HepG2 (cell line): ENCODE results near the gene PTK7. TPM values are rescaled to one million over a fixed set of nuclear protein-coding genes. Genes with fewer than 3 reads are reported as not detected.

ENCODE experiments used
- ATAC-seq: fragments of 200-7000 bp; cut with Tn5 transposase; 3 replicates; pipeline ENCODE4 v1.9.1; 2020; ENCODE audit warnings: mild to moderate bottlenecking, moderate library complexity
- BruUV-seq: library from RNA; stranded (reverse); fragments of 400-500 nt; replicated peaks from 2 replicates; lab custom pipeline; 2021; lab: Mats Ljungman, UMichigan
- CTCF ChIA-PET: fragments of 300-600 bp; formaldehyde crosslinking; extraction: SDS; loops from one replicate; lab custom pipeline; 2021; ENCODE audit warnings: low total read pairs, inconsistent platforms, low intra/inter-chr PET ratio; lab: Yijun Ruan, JAX
- POLR2A ChIA-PET: fragments of 350-600 bp; sonication (Branson Sonifier 250); formaldehyde crosslinking; loops from one replicate; lab custom pipeline; 2020; ENCODE audit warnings: antibody characterized with exemption, inconsistent platforms; lab: Yijun Ruan, JAX
- DNase-seq: peaks from one replicate; pipeline ENCODE4 v3.0.0-alpha.2; 2015; ENCODE audit warnings: low spot score
- FAIRE-seq: peaks from 3 replicates; lab custom pipeline; 2011; peaks lifted over from hg19 to GRCh38; lab: Jason Lieb, UNC
- H2AFZ ChIP-seq: one replicate; pipeline ENCODE4 v1.6.1; 2011; ENCODE audit warnings: low read length, inconsistent platforms
- H3K27ac ChIP-seq: fragments of 300-600 bp; 3 replicates; pipeline ENCODE4 v1.8.0; 2011; ENCODE audit warnings: mixed run types, mild to moderate bottlenecking, mixed read lengths, low read length, inconsistent platforms; ENCODE audit not compliant: insufficient read depth; ENCODE audit errors: extremely low read length
- H3K27me3 ChIP-seq, 2 experiments: fragments of 200-600 bp in 1 of 2; 2 replicates in 1 of 2; 3 replicates in 1 of 2; pipeline versions ENCODE4 v1.6.0 to v1.8.0; 2011; ENCODE audit warnings: low read length in 2 of 2, mild to moderate bottlenecking in 2 of 2, moderate library complexity in 2 of 2, inconsistent platforms in 1 of 2; ENCODE audit not compliant: insufficient read depth in 2 of 2, control insufficient read depth in 1 of 2
- H3K36me3 ChIP-seq, 2 experiments: fragments of 200-600 bp in 1 of 2; replicated peaks in 1 of 2; 2 replicates in 1 of 2; 3 replicates in 1 of 2; pipeline versions ENCODE4 v1.5.1 to v1.8.0; 2011; ENCODE audit warnings: low read length in 2 of 2, inconsistent platforms in 1 of 2; ENCODE audit not compliant: insufficient read depth in 2 of 2, control insufficient read depth in 1 of 2
- H3K4me1 ChIP-seq: 2 replicates; pipeline ENCODE4 v1.5.1; 2012; ENCODE audit warnings: low read length, inconsistent platforms; ENCODE audit not compliant: insufficient read depth
- H3K4me2 ChIP-seq: 2 replicates; pipeline ENCODE4 v1.6.0; 2011; ENCODE audit warnings: low read depth, low read length, inconsistent platforms
- H3K4me3 ChIP-seq, 3 experiments: fragments of 200-600 bp in 1 of 3; sonication (generic), shearing (Covaris generic) in 1 of 3; replicated peaks in 1 of 3; 2 replicates each; pipeline ENCODE4 v1.5.1; 2011 to 2016; ENCODE audit warnings: low read length in 3 of 3, inconsistent platforms in 2 of 3, low read depth in 2 of 3, mild to moderate bottlenecking in 2 of 3, control low read depth in 1 of 3, mixed read lengths in 1 of 3; ENCODE audit not compliant: insufficient read depth in 1 of 3
- H3K79me2 ChIP-seq: one replicate; pipeline ENCODE4 v1.6.1; 2011; ENCODE audit warnings: low read length, inconsistent platforms; ENCODE audit not compliant: insufficient read depth
- H3K9ac ChIP-seq: 2 replicates; pipeline ENCODE4 v1.6.0; 2011; ENCODE audit warnings: mild to moderate bottlenecking, low read depth, low read length, inconsistent platforms; ENCODE audit not compliant: insufficient read depth
- H3K9me3 ChIP-seq: 2 replicates; pipeline ENCODE4 v1.5.1; 2012; ENCODE audit warnings: mild to moderate bottlenecking, low read length
- H4K20me1 ChIP-seq: 2 replicates; pipeline ENCODE4 v1.6.0; 2011; ENCODE audit warnings: inconsistent platforms, mild to moderate bottlenecking, low read length, moderate library complexity; ENCODE audit not compliant: insufficient read depth
- FOXC1 ChIP-seq: sonication (generic); formaldehyde crosslinking; IDR thresholded peaks from 2 replicates; pipeline ENCODE4 v1.8.0; 2022; ENCODE audit warnings: mild to moderate bottlenecking, missing genetic modification reagents, borderline replicate concordance
- FOXM1 ChIP-seq: sonication (generic); formaldehyde crosslinking; IDR thresholded peaks from 2 replicates; pipeline ENCODE4 v1.5.0; 2020; ENCODE audit warnings: missing genetic modification reagents
- GLI4 ChIP-seq: sonication (generic); formaldehyde crosslinking; IDR thresholded peaks from 2 replicates; pipeline ENCODE4 v1.5.1; 2020; ENCODE audit warnings: missing genetic modification reagents, mild to moderate bottlenecking, moderate library complexity, borderline replicate concordance
- KDM5B ChIP-seq: sonication (generic); formaldehyde crosslinking; IDR thresholded peaks from 2 replicates; pipeline ENCODE4 v1.4.0; 2020; ENCODE audit warnings: missing genetic modification reagents, mild to moderate bottlenecking, borderline replicate concordance
- PBX2 ChIP-seq: IDR thresholded peaks from 2 replicates; pipeline ENCODE4 v1.6.1; 2016; ENCODE audit warnings: control low read depth
- RFX5 ChIP-seq: IDR thresholded peaks from 2 replicates; pipeline ENCODE4 v1.6.1; 2011; ENCODE audit warnings: low read depth, low read length, improper control_type of control experiment
- XRCC5 ChIP-seq: fragments of 200-400 bp; formaldehyde crosslinking; optimal IDR thresholded peaks from 2 replicates; pipeline ENCODE3; 2017; ENCODE audit warnings: mild to moderate bottlenecking, low read length
- ZBTB7B ChIP-seq: sonication (generic); formaldehyde crosslinking; IDR thresholded peaks from 2 replicates; pipeline ENCODE4 v1.4.0; 2020; ENCODE audit warnings: missing genetic modification reagents
- ZNF12 ChIP-seq: sonication (generic); formaldehyde crosslinking; IDR thresholded peaks from 2 replicates; pipeline ENCODE4 v1.5.0; 2020; ENCODE audit warnings: missing genetic modification reagents
- ZNF17 ChIP-seq: sonication (generic); formaldehyde crosslinking; IDR thresholded peaks from 2 replicates; pipeline ENCODE4 v1.5.0; 2020; ENCODE audit warnings: mild to moderate bottlenecking, missing genetic modification reagents
- ZNF44 ChIP-seq: sonication (generic); formaldehyde crosslinking; IDR thresholded peaks from 2 replicates; pipeline ENCODE4 v1.5.1; 2020; ENCODE audit warnings: mild to moderate bottlenecking, missing genetic modification reagents
- WGBS: methylation state at CpG from one replicate; pipeline ENCODE4 v1.1.6; 2017; ENCODE audit warnings: low lambda C conversion rate; 5-methylcytosine and 5-hydroxymethylcytosine counted together
- in situ Hi-C: cut with HindIII; loops from 2 replicates; pipeline ENCODE4 v1.10.0; 2017; ENCODE audit warnings: low pct_unique_long_range_greater_than_20kb; ENCODE audit not compliant: extremely low pct_ligation_motif_present
- intact Hi-C: fragments of 100-400 bp; cut with micrococcal nuclease; formaldehyde crosslinking; loops from one replicate; pipeline ENCODE4 v1.10.0; 2022; ENCODE audit not compliant: unreplicated experiment
- polyA plus RNA-seq, 8 experiments: library from polyadenylated mRNA; depleted of rRNA in 3 of 8; stranded (reverse) in 7 of 8; unstranded in 1 of 8; fragments of >200 nt; fragmentation: Illumina TruSeq in 4 of 8; extraction: Trizol in 4 of 8; gene quantifications; 2 replicates each; pipeline versions ENCODE4 v1.2.1 to v1.2.3, GENCODE V29; 2011 to 2016; ENCODE audit warnings: low read depth in 4 of 8, missing spikeins in 1 of 8, mixed read lengths in 1 of 8; ENCODE audit not compliant: insufficient read depth in 1 of 8
- total RNA-seq, 5 experiments: library from RNA; depleted of rRNA; stranded (reverse); fragments of >200 nt; fragmentation: Illumina TruSeq; extraction: Trizol; gene quantifications; 2 replicates each; pipeline ENCODE4 v1.2.3, GENCODE V29; 2016; ENCODE audit warnings: low read depth in 1 of 5
- TF ChIP-seq, protein P1 (sequence below): sonication (generic); formaldehyde crosslinking; IDR thresholded peaks from 2 replicates; pipeline ENCODE4 v1.8.0; 2022; ENCODE audit warnings: mild to moderate bottlenecking, missing genetic modification reagents
- TF ChIP-seq, protein P2 (sequence below): IDR thresholded peaks from 2 replicates; pipeline ENCODE4 v1.6.1; 2016; ENCODE audit warnings: missing biosample characterization, missing genetic modification reagents, low read depth
- TF ChIP-seq, protein P3 (sequence below), 2 experiments: sonication (generic) in 1 of 2; formaldehyde crosslinking in 1 of 2; IDR thresholded peaks; 2 replicates each; pipeline versions ENCODE4 v1.5.1 to v1.6.1; 2011 to 2020; ENCODE audit warnings: borderline replicate concordance in 1 of 2, low read depth in 1 of 2, low read length in 1 of 2, mild to moderate bottlenecking in 1 of 2, missing genetic modification reagents in 1 of 2, moderate library complexity in 1 of 2
- TF ChIP-seq, protein P4 (sequence below): IDR thresholded peaks from 2 replicates; pipeline ENCODE4 v1.6.1; 2018; ENCODE audit warnings: missing genetic modification reagents

Gene PTK7
- total and polyA plus RNA-seq, 2 of the 13 experiments (the other 11 are each of a cell fraction or from before 2014, with no cell fraction given), result 98.5 to 99.8 TPM

DNA sequence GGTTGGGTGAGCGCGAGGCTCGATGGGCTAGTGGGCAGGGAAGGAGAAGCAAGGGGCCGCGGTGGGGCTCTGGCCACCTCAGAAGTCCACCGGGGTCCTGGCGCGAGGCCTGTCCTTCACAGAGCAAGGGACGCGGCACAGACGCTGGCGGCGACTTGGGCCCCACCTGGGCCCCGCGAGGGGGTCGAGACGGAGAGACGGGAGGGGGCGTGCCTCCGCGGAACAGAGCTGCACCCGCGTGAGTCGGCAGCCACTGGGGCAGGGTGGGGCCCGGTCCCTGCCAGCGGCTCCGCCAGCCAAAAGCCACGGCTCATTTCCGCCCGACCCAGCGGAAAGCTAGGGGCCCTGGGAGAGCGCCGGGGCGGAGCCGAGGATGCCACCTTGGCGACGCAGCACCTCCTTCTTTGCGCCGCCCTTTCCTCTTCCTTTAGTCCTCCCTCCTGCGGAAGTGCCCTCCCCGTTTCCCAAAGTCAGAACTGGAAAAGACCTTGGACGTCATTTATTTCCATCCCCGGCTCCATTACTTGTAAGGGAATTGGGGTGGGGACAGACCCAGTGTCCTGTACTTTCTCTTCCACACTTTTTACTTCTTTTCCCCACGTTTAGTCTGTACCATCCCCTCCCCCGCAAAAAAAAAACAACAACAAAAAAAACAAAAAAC lies 22.4 kb upstream of the PTK7 start, which contains the start of gene CUL7:
CUL7 (minus strand) TSS at position 307 of the 661 bp plus-strand sequence. CDS start 1,063 bp downstream, outside the sequence.
- H3K4me2 ChIP-seq, result peak within 1 kb of the TSS; percentile 91
- DNase-seq, result peak; percentile 91
- H4K20me1 ChIP-seq, result no peaks in the 10 kb centered on the region
- intact Hi-C loops (loop anchor here (5.0 kb wide), 1 partner anchor 41 kb away; the partner anchor contains the start of genes KLHDC3 and MEA1), in situ Hi-C loops (no loop called here)
- peak within 1 kb of the TSS; percentile 75 to 96 (median 94) for H3K4me3 ChIP-seq
- FAIRE-seq, result peak; percentile 96
- peak; percentile 95 for ATAC-seq
- H3K36me3 ChIP-seq, result peaks cover 12 to 44% of the 10 kb centered on the region in 2 experiments
- H3K27ac ChIP-seq, result peak within 1 kb of the TSS; percentile 84
- 4% methylated on average over 27 of the region's 45 CpGs for WGBS
- no TSS peak for BruUV-seq
- H2AFZ ChIP-seq, result no peak within 1 kb of the TSS
- H3K27me3 ChIP-seq, result no peaks in the 10 kb centered on the region; a peak in 1 of 5 replicates
- ChIA-PET POLR2A (interaction anchor here (0.5 to 3.4 kb wide), 42 partner anchors 9 to 522 kb away, joined by 3 to 45 read pairs (median 5); partner anchors contain the start of genes BICRAL, CNPY3, CUL9 and GNMT), CTCF (interaction anchor here (1.2 kb wide), 1 partner anchor 117 kb away, joined by 3 read pairs; no protein-coding TSS in a partner anchor)
- H3K79me2 ChIP-seq, result peaks cover 44% of the 10 kb centered on the region
- peak within 1 kb of the TSS; percentile 98 for H3K9ac ChIP-seq
- peaks cover 49% of the 10 kb centered on the region for H3K4me1 ChIP-seq
- H3K9me3 ChIP-seq, result no peaks in the 10 kb centered on the region
- TF ChIP-seq PBX2 (CRISPR knock-in tag) (no peak), FOXM1 (CRISPR knock-in tag) (no peak), ZNF44 (CRISPR knock-in tag) (no peak; the same call in 1 of the 2 replicates), ZNF17 (CRISPR knock-in tag) (peak; percentile 29; the same call in 1 of the 2 replicates), RFX5 (no peak), FOXC1 (CRISPR knock-in tag) (peak; percentile 97), ZBTB7B (CRISPR knock-in tag) (peak; percentile 84), KDM5B (CRISPR knock-in tag) (peak; percentile 94), ZNF12 (CRISPR knock-in tag) (no peak), XRCC5 (peak; percentile 53), GLI4 (CRISPR knock-in tag) (no peak)
- TF ChIP-seq, protein P1, sequence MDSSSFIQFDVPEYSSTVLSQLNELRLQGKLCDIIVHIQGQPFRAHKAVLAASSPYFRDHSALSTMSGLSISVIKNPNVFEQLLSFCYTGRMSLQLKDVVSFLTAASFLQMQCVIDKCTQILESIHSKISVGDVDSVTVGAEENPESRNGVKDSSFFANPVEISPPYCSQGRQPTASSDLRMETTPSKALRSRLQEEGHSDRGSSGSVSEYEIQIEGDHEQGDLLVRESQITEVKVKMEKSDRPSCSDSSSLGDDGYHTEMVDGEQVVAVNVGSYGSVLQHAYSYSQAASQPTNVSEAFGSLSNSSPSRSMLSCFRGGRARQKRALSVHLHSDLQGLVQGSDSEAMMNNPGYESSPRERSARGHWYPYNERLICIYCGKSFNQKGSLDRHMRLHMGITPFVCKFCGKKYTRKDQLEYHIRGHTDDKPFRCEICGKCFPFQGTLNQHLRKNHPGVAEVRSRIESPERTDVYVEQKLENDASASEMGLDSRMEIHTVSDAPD (CRISPR knock-in tag), result peak; percentile 70; the same call in 1 of the 2 replicates
- TF ChIP-seq, protein P2, sequence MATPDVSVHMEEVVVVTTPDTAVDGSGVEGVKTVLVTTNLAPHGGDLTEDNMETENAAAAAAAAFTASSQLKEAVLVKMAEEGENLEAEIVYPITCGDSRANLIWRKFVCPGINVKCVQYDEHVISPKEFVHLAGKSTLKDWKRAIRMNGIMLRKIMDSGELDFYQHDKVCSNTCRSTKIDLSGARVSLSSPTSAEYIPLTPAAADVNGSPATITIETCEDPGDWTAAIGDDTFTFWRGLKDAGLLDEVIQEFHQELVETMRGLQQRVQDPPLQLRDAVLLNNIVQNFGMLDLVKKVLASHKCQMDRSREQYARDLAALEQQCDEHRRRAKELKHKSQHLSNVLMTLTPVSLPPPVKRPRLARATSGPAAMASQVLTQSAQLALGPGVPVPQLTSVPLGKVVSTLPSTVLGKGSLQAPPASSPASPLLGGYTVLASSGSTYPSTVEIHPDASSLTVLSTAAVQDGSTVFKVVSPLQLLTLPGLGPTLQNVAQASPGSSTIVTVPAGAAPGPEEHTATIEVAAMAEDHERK (CRISPR knock-in tag), result peak; percentile 69
- TF ChIP-seq, protein P3, sequence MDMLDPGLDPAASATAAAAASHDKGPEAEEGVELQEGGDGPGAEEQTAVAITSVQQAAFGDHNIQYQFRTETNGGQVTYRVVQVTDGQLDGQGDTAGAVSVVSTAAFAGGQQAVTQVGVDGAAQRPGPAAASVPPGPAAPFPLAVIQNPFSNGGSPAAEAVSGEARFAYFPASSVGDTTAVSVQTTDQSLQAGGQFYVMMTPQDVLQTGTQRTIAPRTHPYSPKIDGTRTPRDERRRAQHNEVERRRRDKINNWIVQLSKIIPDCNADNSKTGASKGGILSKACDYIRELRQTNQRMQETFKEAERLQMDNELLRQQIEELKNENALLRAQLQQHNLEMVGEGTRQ (IDR thresholded peaks at IDR 0.05; ENCODE audit: low read depth, low read length), result no peak
- TF ChIP-seq, protein P3 (CRISPR knock-in tag; IDR thresholded peaks at IDR 0.05; ENCODE audit: borderline replicate concordance), result no peak
- TF ChIP-seq, protein P4, sequence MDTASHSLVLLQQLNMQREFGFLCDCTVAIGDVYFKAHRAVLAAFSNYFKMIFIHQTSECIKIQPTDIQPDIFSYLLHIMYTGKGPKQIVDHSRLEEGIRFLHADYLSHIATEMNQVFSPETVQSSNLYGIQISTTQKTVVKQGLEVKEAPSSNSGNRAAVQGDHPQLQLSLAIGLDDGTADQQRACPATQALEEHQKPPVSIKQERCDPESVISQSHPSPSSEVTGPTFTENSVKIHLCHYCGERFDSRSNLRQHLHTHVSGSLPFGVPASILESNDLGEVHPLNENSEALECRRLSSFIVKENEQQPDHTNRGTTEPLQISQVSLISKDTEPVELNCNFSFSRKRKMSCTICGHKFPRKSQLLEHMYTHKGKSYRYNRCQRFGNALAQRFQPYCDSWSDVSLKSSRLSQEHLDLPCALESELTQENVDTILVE (CRISPR knock-in tag), result peak; percentile 92
